ENCODE results near the gene DGCR8. TPM values are rescaled to one million over a fixed set of nuclear protein-coding genes. Genes with fewer than 3 reads are reported as not detected.
A peak's percentile ranks its signal among the peaks of the same experiment; 100 is the strongest.

Gene DGCR8
- total RNA-seq, 2 experiments from 2014 or later, result 17.8 to 18.5 TPM

GRCh38 chr22:20092477-20092854, 12.4 kb downstream of the DGCR8 start:
- ATAC-seq (ENCODE audit: poor library complexity), result no peak
- no peak for TF ChIP-seq CTCF (IDR thresholded peaks at IDR 0.05)
- peaks cover 30% of the 10 kb centered on the region for H3K4me1 ChIP-seq (ENCODE audit: insufficient read depth, low read length)
- POLR2A ChIA-PET, result no interaction called here
- Mint-ChIP-seq H3K27me3 (no peaks in the 10 kb centered on the region), H3K4me3 (no peak overlapping the region), H3K4me1 (ENCODE audit: low read depth) (peaks cover 21% of the 10 kb centered on the region), H3K9me3 (peaks cover 3% of the 10 kb centered on the region), H3K27ac (no peak overlapping the region), H3K36me3 (ENCODE audit: low read depth) (peaks cover 96% of the 10 kb centered on the region)
- H3K27ac ChIP-seq (ENCODE audit: low read depth in 1 of 2, low read length in 2 of 2), result no peak overlapping the region
- DNase-seq, result no peak
- H3K9me3 ChIP-seq (ENCODE audit: control insufficient read depth in 1 of 2, insufficient read depth in 1 of 2, low read length in 2 of 2), result peaks cover 0 to 7% of the 10 kb centered on the region in 2 experiments
- H3K27me3 ChIP-seq (ENCODE audit: control insufficient read depth in 1 of 2, insufficient read depth in 2 of 2, low read length in 2 of 2), result no peaks in the 10 kb centered on the region
- peaks cover 89% of the 10 kb centered on the region for H3K36me3 ChIP-seq (ENCODE audit: insufficient read depth, low read length)
- intact Hi-C loops (cut with DNase I, micrococcal nuclease), result no loop called here
- H3K4me3 ChIP-seq (ENCODE audit: low read length), result no peak overlapping the region
- CTCF ChIA-PET, result no interaction called here

GRCh38 chr22:20093418-20094196, 13.6 kb downstream of the DGCR8 start:
- H3K27me3 ChIP-seq (ENCODE audit: control insufficient read depth in 1 of 2, insufficient read depth in 2 of 2, low read length in 2 of 2), result no peaks in the 10 kb centered on the region
- H3K9me3 ChIP-seq (ENCODE audit: control insufficient read depth in 1 of 2, insufficient read depth in 1 of 2, low read length in 2 of 2), result peaks cover 0 to 7% of the 10 kb centered on the region in 2 experiments
- Mint-ChIP-seq H3K4me3 (no peak overlapping the region), H3K27ac (peak overlapping the region; percentile 73), H3K36me3 (ENCODE audit: low read depth) (peaks cover 99% of the 10 kb centered on the region), H3K4me1 (ENCODE audit: low read depth) (peaks cover 31% of the 10 kb centered on the region), H3K9me3 (peaks cover 3% of the 10 kb centered on the region), H3K27me3 (no peaks in the 10 kb centered on the region)
- no peak overlapping the region for H3K27ac ChIP-seq (ENCODE audit: low read depth in 1 of 2, low read length in 2 of 2)
- intact Hi-C loops (cut with DNase I, micrococcal nuclease), result no loop called here
- CTCF ChIA-PET, result no interaction called here
- H3K36me3 ChIP-seq (ENCODE audit: insufficient read depth, low read length), result peaks cover 83% of the 10 kb centered on the region
- H3K4me3 ChIP-seq (ENCODE audit: low read length), result no peak overlapping the region
- TF ChIP-seq CTCF (IDR thresholded peaks at IDR 0.05), result no peak
- DNase-seq (no peak), ATAC-seq (ENCODE audit: poor library complexity) (no peak)
- peaks cover 32% of the 10 kb centered on the region for H3K4me1 ChIP-seq (ENCODE audit: insufficient read depth, low read length)
- POLR2A ChIA-PET, result no interaction called here

GRCh38 chr22:20094197-20094807, 14.3 kb downstream of the DGCR8 start:
- TF ChIP-seq CTCF (IDR thresholded peaks at IDR 0.05), result no peak
- H3K4me3 Mint-ChIP-seq, result no peak overlapping the region
- intact Hi-C loops (cut with DNase I, micrococcal nuclease), result no loop called here
- peaks cover 38% of the 10 kb centered on the region for H3K4me1 Mint-ChIP-seq (ENCODE audit: low read depth)
- DNase-seq (no peak), ATAC-seq (ENCODE audit: poor library complexity) (no peak)
- Histone ChIP-seq H3K4me1 (ENCODE audit: insufficient read depth, low read length) (peaks cover 39% of the 10 kb centered on the region), H3K4me3 (ENCODE audit: low read length) (no peak overlapping the region), H3K9me3 (ENCODE audit: control insufficient read depth in 1 of 2, insufficient read depth in 1 of 2, low read length in 2 of 2) (peaks cover 0 to 7% of the 10 kb centered on the region in 2 experiments), H3K36me3 (ENCODE audit: insufficient read depth, low read length) (peaks cover 82% of the 10 kb centered on the region), H3K27me3 (ENCODE audit: control insufficient read depth in 1 of 2, insufficient read depth in 2 of 2, low read length in 2 of 2) (no peaks in the 10 kb centered on the region), H3K27ac (ENCODE audit: low read depth in 1 of 2, low read length in 2 of 2) (no peak overlapping the region)
- POLR2A ChIA-PET, result no interaction called here
- CTCF ChIA-PET, result no interaction called here
- peak overlapping the region; percentile 73 for H3K27ac Mint-ChIP-seq
- H3K27me3 Mint-ChIP-seq, result no peaks in the 10 kb centered on the region
- peaks cover 92% of the 10 kb centered on the region for H3K36me3 Mint-ChIP-seq (ENCODE audit: low read depth)
- H3K9me3 Mint-ChIP-seq, result peaks cover 3% of the 10 kb centered on the region

Data from CD4-positive, alpha-beta T cell (primary cell).